LNCAP (cell line): ENCODE data around the gene P2RY14.

Experiments used
- CTCF ChIP-seq: fragments of 450-650 bp; IDR thresholded peaks from 2 replicates; pipeline ENCODE4 v1.5.1; 2017; ENCODE audit warnings: mild to moderate bottlenecking

The P2RY14 gene

GRCh38 chr3:151259664-151260063 is 18.7 kb downstream of the P2RY14 start:
- no peak for TF ChIP-seq CTCF

- no peak for TF ChIP-seq CTCF
These were observed 21.6 kb downstream of the P2RY14 start for GRCh38 chr3:151256749-151257148.

- no peak for TF ChIP-seq CTCF
These were observed 29.5 kb downstream of the P2RY14 start for GRCh38 chr3:151248772-151249337.

- no peak for TF ChIP-seq CTCF
These were observed 41.6 kb downstream of the P2RY14 start for GRCh38 chr3:151236736-151237135.

GRCh38 chr3:151236316-151236715 is 42.0 kb downstream of the P2RY14 start:
- no peak for TF ChIP-seq CTCF

- no peak for TF ChIP-seq CTCF
These were observed 43.5 kb downstream of the P2RY14 start for GRCh38 chr3:151234825-151235224.

GRCh38 chr3:151232991-151233390 is 45.4 kb downstream of the P2RY14 start:
- no peak for TF ChIP-seq CTCF

GRCh38 chr3:151230646-151231045 is 47.7 kb downstream of the P2RY14 start:
- TF ChIP-seq CTCF = no peak
